HG02938 (cell line): ENCODE measurements around the gene CAMKK2.
"Not testable (repeated sequence)": the region's sequence is repeated elsewhere in the genome, so short reads cannot be mapped to it uniquely, and the experiment has no call there.

Experiments
- ATAC-seq: cut with Tn5 transposase; IDR thresholded peaks from one replicate; pipeline ENCODE4 v1.9.1; 2021; ENCODE audit warnings: mild to moderate bottlenecking, moderate library complexity; ENCODE audit not compliant: unreplicated experiment

Gene CAMKK2

DNA sequence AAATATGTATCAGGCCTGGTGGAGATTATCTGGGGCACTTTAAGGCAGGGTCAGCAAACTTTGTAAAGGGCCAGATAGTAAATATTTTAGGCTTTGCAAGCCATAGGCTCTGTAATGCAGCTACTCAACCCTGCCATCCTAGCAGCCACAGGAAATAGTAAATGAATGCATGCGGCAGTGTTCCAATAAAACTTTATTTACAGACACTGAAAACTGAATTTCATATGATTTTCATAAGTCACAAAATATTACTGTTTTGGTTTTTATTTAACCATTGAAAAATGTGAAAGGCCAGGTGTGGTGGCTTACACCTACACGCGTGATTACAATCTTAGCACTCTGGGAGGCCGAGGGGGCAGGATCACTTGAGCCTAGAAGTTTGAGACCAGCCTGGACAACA is 3.2 kb upstream of the CAMKK2 start:
- no peak for ATAC-seq

DNA sequence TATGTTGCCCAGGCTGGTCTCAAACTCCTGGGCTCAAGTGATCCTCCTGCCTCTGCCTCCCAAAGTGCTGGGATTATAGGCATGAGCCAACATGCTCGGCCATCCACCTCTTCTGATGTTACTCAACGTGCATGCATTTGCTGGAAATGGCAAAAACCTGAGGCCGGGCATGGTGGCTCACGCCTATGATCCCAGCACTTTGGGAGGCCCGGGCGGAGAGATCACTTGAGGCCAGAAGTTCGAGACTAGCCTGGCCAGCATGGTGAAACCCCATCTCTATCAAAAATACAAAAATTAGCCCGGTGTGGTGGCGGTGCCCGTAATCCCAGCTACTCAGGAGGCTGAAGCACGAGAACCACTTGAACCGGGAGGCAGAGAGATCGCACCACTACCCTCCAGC is 1.9 kb upstream of the CAMKK2 start:
- ATAC-seq, result not testable (repeated sequence)

DNA sequence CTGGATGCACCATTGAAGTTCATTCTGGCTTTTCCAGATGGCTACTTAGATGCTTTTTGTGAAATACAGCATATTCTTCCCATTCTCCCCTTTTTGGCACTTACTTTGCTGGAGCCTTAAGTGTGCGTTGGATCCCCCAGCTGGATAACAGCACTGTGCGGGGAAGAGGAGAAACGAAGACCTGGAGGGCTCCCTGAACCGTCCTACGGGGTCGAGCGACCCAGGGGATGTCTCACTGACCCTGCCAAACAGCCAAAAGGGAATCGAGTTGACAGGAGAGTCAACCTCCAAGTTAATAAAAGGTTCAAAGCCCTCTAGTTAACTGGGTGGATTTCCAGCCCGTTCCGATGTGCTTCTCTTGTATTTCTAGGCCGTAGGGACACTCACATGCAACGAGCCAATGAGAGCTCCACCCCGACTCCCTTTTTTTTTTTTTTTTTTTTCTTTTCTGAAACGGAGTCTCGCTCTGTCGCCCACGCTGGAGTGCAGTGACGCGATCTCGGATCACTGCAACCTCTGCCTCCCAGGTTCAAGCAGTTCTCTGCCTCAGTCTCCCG is 1.0 kb upstream of the CAMKK2 start:
- ATAC-seq, result no peak

DNA sequence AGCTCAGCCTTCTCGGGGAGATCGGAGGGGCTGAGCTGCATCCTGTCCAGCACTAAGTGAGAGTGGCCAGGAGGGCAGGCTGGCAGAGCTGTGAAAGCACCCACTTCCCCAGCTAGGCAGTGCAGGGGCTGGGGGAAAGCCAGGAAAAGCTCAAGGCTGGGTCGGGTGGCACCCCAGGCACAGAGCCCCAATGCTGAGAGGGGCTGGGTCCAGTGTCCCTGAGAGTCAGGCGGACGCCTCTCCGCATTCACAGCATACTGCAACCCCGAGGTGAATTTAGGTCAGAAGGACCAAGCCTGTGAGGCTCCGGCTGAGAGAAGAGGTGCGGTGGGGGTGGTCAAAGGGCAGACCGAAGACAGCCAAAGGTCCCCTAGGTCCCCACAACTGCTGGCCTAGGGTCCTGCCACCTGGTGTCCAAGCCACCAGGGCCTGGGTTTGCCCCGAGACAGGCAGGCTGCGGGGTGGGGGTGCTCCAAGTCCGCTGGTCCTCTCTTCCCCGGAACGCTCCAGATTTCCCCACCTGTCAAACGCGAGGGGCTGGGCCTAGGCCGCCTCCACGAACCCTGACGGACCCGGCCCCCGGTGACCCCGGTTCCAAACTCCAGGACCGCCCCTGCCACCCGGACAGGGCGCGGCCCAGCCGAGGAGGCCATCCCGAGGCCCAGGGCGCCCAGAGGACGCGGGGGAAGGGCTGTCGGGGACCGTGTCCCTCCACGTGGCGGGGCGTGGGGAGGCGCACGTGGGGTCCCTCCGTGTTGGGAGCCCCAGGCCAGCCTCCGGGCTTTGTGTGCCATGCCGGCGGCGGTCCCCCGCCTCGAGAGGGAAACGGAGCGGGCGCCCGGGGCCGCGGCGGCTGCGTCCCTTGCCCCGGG is 527 bp downstream of the CAMKK2 start:
- peak; percentile 21 for ATAC-seq

DNA sequence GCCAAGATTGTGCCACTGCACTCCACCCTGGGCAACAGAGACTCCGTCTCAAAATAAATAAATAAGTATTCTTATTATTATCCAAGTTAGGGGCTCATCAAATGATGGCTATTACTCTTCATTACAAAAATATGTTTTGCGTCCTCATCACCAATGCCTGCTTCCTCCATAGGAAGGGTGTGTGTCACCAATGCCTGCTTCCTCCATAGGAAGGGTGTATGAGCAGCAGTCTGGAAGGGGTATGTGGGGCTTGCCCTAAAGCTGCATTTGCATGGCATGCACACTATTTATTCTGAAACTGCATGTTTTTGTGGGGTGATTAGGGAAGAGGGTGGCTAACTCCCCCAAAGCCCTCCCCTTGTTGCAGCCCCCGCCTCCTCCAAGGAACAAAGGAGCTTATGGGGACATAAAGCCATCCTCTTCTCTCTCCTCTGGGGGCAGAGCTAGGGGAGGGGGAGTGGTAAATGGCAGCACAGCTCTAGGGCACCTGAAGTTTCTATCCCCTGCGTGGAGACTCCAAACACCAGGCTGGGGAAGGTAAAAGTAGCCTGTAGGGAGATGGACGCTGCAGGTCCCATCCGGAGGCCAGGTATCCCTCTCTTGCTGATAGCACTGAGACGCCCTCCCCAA is 1.3 kb downstream of the CAMKK2 start:
- no peak for ATAC-seq

DNA sequence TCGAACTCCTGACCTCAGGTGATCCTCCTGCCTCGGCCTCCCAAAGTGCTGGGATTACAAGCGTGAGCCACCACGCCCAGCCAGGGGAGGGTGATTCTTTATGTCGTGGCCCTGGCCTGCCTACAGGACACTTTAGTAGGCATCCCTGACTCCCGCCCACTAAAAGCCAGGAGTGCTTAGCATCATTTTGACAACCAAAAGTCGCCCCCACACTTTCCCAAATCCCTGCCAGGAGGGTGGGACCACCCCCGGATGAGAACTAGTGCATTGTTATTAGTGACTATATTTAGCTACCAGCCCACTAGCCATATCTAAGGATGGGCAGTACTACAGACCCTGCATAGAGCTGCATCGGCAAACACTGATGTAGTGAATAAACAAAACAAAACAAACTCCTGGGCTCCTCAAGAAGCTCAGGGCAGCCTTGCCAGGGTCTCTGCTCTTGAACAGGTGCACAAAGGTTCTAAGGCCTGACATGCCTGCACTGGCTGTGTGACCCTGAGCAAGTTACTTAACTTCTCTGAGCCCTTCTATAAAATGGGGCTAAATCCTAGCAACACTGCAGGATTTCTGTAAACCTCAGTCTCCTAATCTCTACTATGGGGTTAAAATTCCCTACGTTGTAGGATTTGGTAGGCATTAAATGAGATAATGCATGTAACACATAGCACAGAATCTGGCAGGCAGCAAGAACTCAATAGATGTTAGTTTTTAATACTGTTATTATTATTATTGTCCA is 2.2 kb downstream of the CAMKK2 start:
- ATAC-seq, result no peak

DNA sequence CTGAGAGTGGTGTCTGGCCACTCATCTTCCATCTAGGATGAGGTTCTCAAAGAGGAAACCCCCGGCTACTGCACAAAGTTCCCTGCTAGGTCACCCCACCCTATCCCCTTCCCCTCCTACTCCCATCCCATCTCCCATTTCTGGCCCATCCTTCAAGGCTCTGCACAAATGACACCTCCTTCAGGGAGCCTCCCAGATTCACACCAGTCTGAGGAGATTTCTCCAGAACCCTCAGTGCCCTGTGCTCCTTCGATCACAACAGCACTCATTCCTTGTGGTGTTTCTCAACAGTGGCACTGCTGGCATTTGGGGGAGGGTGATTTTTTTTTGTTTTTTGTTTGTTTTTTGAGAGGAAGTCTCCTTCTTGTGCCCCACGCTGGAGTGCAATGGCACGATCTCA is 2.9 kb downstream of the CAMKK2 start:
- no peak for ATAC-seq

DNA sequence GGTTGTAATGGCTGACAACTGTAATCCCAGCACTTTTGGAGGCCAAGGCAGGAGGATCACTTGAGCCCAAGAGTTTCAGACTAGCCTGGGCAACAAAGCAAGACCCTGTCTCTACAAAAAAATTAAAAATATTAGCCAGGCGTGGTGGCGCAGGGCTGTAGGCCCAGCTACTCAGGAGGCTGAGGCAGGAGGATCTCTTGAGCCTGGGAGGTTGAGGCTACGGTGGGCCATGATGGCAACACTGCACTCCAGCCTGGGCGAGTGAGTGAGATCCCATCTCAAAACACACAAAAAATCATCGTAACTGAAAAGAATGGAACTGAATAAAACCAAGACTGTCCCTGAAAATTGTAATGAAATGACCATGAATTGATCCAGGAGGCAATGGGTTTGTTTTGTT is 6.1 kb downstream of the CAMKK2 start:
- ATAC-seq, result no peak

DNA sequence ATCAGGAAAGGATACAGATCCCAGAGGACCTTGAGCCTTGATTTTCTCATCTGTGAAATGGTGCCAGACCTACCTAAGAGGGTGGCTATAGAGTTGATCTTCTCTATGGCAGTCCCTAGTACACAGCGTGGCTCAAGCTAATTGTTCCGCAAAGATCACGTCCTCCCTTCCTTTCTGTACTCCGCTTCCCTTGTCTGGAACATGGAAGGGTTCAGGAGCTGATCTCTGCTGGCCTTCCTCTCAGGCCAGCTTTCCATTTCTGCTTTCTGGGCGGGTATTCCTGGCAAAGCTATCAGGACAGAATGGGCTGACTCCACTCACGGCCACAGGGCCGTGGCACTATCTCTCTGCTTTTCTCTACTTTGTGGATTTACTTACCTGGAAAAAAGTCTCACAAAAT is 6.5 kb downstream of the CAMKK2 start:
- no peak for ATAC-seq

DNA sequence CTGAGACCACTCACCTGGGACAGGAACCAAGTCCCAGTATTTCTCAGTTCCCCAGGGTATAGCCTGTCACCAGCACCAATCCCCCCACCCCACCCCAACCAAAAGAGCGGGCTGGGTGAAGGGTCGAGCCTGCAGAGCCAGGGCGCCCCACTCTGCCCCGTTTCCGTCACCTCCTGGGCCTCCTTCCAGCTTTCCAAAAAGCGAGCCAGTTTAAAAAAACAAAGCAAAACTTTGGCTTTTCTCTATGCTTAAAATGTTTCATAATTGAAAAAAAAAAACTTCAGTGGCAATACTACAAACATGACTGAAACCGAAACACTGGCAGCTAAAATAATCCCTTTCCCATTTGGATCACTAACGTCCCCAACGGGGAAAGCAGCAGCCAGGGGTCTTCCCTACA is 7.5 kb downstream of the CAMKK2 start:
- no peak for ATAC-seq

DNA sequence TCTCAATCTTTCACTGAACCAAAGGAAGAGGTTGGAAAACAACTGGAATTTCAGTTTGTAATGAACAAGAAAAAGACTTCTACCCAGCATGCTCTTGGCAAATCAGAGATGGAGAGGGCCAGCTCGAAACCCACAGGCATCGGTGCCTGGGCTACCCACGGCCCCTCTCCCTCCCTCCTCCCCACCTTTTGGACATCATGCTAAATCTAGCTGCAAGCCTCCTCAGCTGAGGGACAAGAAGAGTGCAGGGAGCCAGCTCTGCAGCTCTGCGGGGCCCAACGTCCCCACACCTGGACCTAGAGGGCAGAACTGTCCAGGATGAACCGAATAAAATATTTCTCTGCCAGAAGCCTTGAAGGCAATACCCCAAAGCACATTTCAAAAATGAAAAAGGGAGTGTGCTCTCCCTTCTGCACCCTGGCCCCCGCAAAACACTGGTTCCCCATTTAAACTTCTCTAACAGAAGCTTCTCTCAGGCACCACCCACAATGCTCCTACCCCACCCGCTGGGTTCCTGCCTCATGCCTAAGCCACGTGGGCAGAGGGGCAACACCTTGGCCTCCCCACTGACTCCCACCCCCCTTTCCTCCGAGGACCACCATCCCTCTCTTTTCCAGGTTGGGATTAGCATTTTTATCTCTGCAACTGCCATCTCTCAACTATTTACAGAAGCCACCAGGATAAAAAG is 8.2 kb downstream of the CAMKK2 start:
- ATAC-seq, result no peak

DNA sequence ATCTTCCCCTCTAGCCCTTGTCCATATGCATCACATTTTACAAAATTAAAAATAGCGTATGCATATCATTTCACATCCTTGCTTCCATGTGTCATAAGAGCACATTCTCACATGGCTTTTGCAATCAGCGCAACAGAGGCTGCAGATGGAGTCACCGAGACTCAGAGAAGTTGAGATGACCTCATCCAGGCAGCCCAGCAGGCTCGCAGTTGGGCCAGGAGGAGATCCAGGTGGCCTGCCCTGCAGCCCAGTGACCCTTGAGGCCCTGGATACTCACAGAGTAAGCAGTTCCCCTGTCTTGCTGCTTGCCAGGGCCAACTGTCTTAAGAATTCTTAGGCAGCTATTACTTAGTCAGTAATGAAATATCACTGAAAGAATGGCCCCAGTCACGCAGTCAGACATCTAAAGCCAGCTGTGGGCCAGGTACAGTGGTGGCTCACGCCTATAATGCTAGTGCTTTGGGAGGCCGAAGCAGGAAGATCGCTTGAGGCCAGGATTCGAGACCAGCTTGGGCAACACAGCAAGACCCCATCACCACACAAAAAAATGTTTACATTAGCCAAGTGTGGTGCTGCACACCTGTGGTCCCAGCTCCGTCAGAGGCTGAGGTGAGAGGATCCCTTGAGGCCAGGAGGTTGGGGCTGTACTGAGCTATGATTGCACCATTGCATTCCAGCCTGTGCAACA is 9.1 kb downstream of the CAMKK2 start:
- ATAC-seq, result no peak

DNA sequence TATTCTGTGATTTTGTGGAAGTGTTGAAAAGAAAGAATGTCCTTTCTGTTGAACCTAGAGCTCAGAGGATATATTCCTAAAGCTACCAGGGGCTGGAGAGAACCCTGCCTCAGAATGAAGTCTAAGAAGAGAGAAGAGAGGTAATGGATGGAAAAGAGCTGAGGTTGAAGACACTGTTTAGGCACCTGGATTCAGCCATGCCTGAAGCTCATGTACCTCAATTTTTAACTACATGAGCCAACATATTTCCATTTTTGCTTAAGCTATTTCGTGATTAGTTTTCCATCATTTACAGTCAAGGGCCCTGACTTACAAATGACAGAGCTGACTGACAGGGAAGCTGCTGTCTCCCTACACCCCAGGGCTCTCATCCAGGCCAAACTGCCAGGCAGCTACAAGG is 10.7 kb downstream of the CAMKK2 start:
- ATAC-seq, result no peak

DNA sequence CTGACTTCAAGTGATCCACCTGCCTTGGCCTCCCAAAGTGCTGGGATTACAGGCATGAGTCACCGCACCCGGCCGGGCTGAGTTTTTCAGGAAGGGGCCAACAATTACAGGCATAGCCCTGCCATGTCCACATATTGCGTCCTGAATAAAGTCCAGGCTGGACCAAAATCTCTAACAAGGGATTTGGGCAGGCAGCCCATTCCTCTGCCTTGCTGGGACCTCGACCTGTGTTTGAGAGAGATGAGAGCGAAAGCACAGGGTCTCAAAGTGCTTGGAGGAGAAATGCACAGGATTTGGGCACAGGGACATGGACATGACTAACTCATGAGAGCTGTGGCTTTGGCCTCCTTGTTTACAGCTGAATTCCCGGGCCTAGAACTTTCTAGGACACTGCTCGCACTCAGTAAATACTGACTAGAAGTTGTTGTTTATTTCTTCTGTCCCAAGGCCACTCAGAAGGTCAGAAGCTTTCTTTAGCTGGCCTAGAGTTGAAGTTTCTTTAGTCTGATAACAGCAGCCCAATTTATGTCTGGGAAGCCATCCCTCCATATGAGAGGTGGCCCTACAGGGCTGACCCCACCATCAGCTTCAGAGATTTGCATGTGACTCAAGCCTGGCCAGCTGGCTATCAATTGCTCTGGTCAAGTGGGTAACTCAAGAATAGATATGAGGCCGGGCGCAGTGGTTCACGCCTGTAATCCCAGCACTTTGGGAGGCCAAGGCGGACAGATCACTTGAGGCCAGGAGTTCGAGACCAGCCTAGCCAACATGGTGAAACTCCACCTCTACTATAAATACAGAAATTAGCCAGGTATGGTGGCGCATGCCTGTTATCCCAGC is 11.7 kb downstream of the CAMKK2 start:
- no peak for ATAC-seq

DNA sequence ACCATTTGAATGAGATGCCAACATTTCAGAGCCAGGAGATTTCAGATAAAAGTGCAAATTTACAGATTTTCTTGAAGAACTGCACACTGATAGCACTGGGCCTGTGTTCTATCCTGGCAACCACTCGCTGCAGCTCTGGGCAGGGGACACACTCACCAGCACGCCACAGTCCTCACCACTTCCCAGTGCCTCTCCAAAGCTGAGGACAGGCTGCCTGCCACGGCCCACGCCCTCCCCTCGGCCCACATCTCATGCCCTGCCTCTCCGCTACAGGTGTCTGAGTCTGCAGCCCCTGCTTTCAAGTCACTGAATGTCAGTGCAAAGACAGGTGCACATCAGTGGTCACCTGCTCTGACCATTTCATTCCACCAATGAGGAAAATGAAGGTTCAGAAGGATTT is 12.7 kb downstream of the CAMKK2 start:
- no peak for ATAC-seq

DNA sequence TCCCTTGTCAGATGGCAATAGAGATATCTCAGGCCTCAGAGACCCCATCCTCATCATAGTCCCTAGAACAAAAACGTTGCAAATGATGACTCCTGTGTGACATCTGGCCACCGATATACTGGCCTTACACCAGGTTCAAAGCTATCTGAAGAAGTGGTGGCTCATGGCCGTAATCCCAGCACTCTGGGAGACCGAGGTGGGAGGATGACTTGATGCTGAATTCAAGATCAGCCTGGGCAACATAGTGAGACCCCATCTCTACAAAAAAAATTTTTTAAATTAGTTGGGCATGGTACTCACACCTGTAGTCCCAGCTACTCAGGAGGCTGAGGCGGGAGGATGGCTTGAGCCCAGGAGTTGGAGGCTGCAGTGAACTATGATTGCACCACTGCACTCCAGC is 13.1 kb downstream of the CAMKK2 start:
- ATAC-seq, result no peak

DNA sequence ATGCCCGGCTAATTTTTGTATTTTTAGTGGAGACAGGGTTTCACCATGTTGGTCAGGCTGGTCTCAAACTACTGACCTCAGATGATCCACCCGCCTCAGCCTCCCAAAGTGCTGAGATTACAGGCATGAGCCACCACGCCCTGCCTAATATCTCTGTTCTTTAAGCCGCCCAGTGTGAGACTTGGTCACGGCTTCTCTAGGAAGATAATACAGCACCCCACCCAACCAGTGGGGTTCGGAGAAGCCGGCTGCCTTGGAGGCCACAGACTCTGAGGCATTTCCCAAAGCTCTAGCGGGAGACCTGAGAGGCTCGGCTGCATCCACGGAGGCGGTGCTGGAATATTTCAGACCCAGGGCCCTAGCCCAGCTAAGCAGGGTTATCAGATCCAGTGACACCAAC is 13.6 kb downstream of the CAMKK2 start:
- ATAC-seq, result not testable (repeated sequence)

DNA sequence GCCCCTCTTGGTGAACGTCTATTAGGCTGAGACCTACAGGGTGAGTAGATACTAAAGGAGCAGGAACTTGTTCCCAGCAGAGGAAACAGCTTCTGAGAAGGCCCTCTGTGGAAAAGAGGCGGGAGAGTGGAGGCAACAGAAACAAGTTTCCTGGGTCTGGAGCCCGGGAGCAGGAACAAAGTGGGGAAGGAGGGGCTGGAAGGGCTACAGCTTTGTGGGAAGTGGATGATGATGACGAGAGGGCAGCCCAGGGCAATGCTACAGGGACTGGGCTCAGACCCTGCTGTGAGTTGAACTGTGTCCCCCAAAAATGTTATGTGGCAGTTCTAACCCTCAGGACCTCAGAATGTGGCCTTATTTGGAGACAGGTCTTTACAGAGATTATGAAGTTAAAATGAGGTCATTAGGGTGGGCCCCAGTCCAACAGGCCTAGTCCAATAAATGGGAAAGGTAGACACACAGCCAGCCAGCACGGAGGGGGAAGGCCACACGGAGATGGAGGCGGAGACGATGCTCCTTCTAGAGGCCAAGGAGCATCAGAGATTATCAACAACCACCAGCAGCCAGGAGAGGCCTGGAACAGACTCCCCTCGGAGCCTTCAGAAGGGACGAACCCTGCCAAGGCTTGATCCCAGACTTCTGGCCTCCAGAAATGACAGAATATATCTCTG is 14.3 kb downstream of the CAMKK2 start:
- no peak for ATAC-seq

DNA sequence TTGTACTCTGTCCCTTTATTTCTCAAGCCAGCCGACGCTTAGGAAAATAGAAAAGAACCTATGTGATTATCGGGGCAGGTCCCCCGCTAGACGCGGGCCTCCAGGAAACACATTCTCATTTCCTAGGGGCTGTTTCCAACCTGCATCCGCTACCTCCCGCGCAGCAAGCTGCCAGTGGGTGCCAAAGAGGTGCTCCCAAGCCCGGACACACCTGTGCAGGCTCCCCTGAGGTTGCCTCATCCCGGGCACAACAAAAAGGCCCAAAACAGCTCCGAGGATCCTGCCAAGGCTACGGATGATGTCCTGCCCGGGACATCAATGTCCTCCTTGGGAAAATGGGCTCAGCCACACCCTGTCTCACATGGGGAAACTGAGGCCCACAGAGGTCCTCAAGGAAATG is 15.4 kb downstream of the CAMKK2 start:
- ATAC-seq, result not testable (repeated sequence)
